Thyroid gland (tissue), 4 donors: Measurements from ENCODE around the gene DKK3.

Source experiments
- CTCF ChIP-seq, 6 experiments: fragments of 200-600 bp in 3 of 6; fragments of 450-650 bp in 3 of 6; sonication (generic) in 3 of 6; IDR thresholded peaks; one replicate each; pipeline ENCODE4 v1.5.1; 2016 to 2019; ENCODE audit warnings: antibody characterized with exemption in 6 of 6, mild to moderate bottlenecking in 2 of 6, inconsistent platforms in 1 of 6, moderate library complexity in 1 of 6
- POLR2A ChIP-seq, 2 donors: fragments of 450-650 bp; IDR thresholded peaks; one replicate each; pipeline ENCODE4 v1.6.1; 2017; ENCODE audit warnings: antibody characterized with exemption in 2 of 2, mild to moderate bottlenecking in 2 of 2, moderate library complexity in 1 of 2

GRCh38 chr11:11996321-11997048 lies 11.9 kb downstream of the DKK3 start:
- TF ChIP-seq CTCF (IDR thresholded peaks at IDR 0.05) (no peak), POLR2A (IDR thresholded peaks at IDR 0.05) (no peak)
